Activated B cell treated with CpG ODN at 0.5 μM for 24 hours (primary cell): ENCODE data around the gene DDRGK1. TPM values are rescaled to one million over a fixed set of nuclear protein-coding genes. Genes with fewer than 3 reads are reported as not detected.

Experiments used
- ATAC-seq: fragments of 200-7000 bp; cut with Tn5 transposase; one replicate; pipeline ENCODE4 v1.10.0; 2021; ENCODE audit warnings: low read depth, mild to moderate bottlenecking, moderate library complexity
- CTCF ChIA-PET: fragments of 350-600 bp; sonication (Branson Sonifier 250); formaldehyde crosslinking; loops from one replicate; lab custom pipeline; 2021; ENCODE audit warnings: antibody characterized with exemption; lab: Charles Lee
- POLR2A ChIA-PET: fragments of 350-600 bp; sonication (Branson Sonifier 250); formaldehyde crosslinking; loops from one replicate; lab custom pipeline; 2021; ENCODE audit warnings: antibody characterized with exemption; lab: Charles Lee
- DNase-seq: peaks from one replicate; pipeline ENCODE4 v3.0.0; 2022
- H3K27ac Mint-ChIP-seq: one replicate; pipeline ENCODE4 v1.8.0; 2020; ENCODE audit warnings: mixed read lengths
- H3K27me3 Mint-ChIP-seq: one replicate; pipeline ENCODE4 v1.8.0; 2021; ENCODE audit warnings: mixed read lengths
- H3K36me3 Mint-ChIP-seq: one replicate; pipeline ENCODE4 v1.8.0; 2021; ENCODE audit warnings: low read depth, mixed read lengths
- H3K4me1 Mint-ChIP-seq: one replicate; pipeline ENCODE4 v1.8.0; 2021; ENCODE audit warnings: mixed read lengths
- H3K4me3 Mint-ChIP-seq: one replicate; pipeline ENCODE4 v1.8.0; 2020; ENCODE audit warnings: mild to moderate bottlenecking, mixed read lengths
- H3K9me3 Mint-ChIP-seq: one replicate; pipeline ENCODE4 v1.8.0; 2020; ENCODE audit warnings: mixed read lengths
- CTCF ChIP-seq: fragments of 200-600 bp; IDR thresholded peaks from one replicate; pipeline ENCODE4 v1.8.0; 2022; ENCODE audit warnings: antibody characterized with exemption, mild to moderate bottlenecking
- intact Hi-C: fragments of 100-400 bp; cut with micrococcal nuclease; formaldehyde crosslinking; loops from one replicate; pipeline ENCODE4 v1.15.1; 2024
- total RNA-seq: library from RNA; stranded (reverse); gene quantifications from 2 replicates; pipeline ENCODE4 v1.2.3, GENCODE V29; 2022

The DDRGK1 gene
- total RNA-seq, 1 donor from 2014 or later: 46.1 TPM

- ChIA-PET CTCF (no interaction called here), POLR2A (no interaction called here)
- H3K4me3 Mint-ChIP-seq: no peak overlapping the region
- TF ChIP-seq CTCF: no peak
- ATAC-seq (no peak), DNase-seq (no peak)
- H3K27me3 Mint-ChIP-seq: peaks cover 23% of the 10 kb centered on the region
- H3K4me1 Mint-ChIP-seq: peaks cover 6% of the 10 kb centered on the region
- H3K36me3 Mint-ChIP-seq: peaks cover under 1% of the 10 kb centered on the region
- intact Hi-C loops: no loop called here
- H3K9me3 Mint-ChIP-seq: no peaks in the 10 kb centered on the region
- no peak overlapping the region for H3K27ac Mint-ChIP-seq
Measured at GRCh38 chr20:3164763-3165410, 39.6 kb downstream of the DDRGK1 start.

- H3K27me3 Mint-ChIP-seq: peaks cover 20% of the 10 kb centered on the region
- no peak for TF ChIP-seq CTCF
- H3K9me3 Mint-ChIP-seq: no peaks in the 10 kb centered on the region
- POLR2A ChIA-PET: no interaction called here
- H3K27ac Mint-ChIP-seq: no peak overlapping the region
- CTCF ChIA-PET: no interaction called here
- DNase-seq: no peak
- ATAC-seq: no peak
- H3K36me3 Mint-ChIP-seq: peaks cover 6% of the 10 kb centered on the region
- no peak overlapping the region for H3K4me3 Mint-ChIP-seq
- intact Hi-C loops: no loop called here
- H3K4me1 Mint-ChIP-seq: peaks cover 8% of the 10 kb centered on the region
Measured at GRCh38 chr20:3164043-3164762, 40.3 kb downstream of the DDRGK1 start.

GRCh38 chr20:3163099-3164042 lies 41.1 kb downstream of the DDRGK1 start:
- CTCF ChIA-PET: no interaction called here
- no peak for TF ChIP-seq CTCF
- Mint-ChIP-seq H3K4me1 (peaks cover 13% of the 10 kb centered on the region), H3K9me3 (no peaks in the 10 kb centered on the region), H3K27ac (no peak overlapping the region), H3K36me3 (peaks cover 7% of the 10 kb centered on the region), H3K27me3 (peaks cover 12% of the 10 kb centered on the region), H3K4me3 (no peak overlapping the region)
- POLR2A ChIA-PET: no interaction called here
- DNase-seq (no peak), ATAC-seq (no peak)
- intact Hi-C loops: no loop called here

GRCh38 chr20:3162080-3162611 lies 42.3 kb downstream of the DDRGK1 start:
- DNase-seq (no peak), ATAC-seq (no peak)
- no peaks in the 10 kb centered on the region for H3K9me3 Mint-ChIP-seq
- H3K27ac Mint-ChIP-seq: no peak overlapping the region
- H3K36me3 Mint-ChIP-seq: peaks cover 7% of the 10 kb centered on the region
- H3K4me3 Mint-ChIP-seq: no peak overlapping the region
- H3K4me1 Mint-ChIP-seq: peaks cover 24% of the 10 kb centered on the region
- TF ChIP-seq CTCF: no peak
- intact Hi-C loops: no loop called here
- H3K27me3 Mint-ChIP-seq: peaks cover 6% of the 10 kb centered on the region
- ChIA-PET POLR2A (interaction anchor here (1.5 kb wide), 1 partner anchor 47 kb away, joined by 9 read pairs; the partner anchor contains the start of gene ITPA), CTCF (no interaction called here)
